ENCODE measurements around the gene PSMD10.

PSMD10 gene

DNA sequence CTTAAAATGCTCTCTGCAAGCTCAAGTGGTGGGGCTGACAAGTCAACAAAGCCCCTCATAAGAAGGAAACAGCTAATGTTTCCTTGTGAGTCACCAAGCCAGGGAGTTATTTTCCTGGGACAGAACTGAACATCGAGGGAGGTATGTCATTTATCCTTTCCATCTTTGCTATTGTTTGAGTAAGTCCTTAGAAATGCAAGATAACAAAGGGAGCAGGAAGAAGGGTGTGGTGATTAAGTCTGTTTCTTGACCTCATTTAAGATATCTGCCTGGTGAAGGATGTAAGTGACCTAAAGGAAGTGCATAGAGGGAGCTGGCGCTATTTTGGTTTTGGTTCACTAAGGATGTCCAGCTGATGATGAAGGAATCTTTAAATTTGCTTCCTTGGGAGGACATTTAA lies 40.1 kb upstream of the PSMD10 start:
- no peak for TF ChIP-seq CTCF (IDR thresholded peaks at IDR 0.05; ENCODE audit: low read depth, low read length)
- DNase-seq: no peak

DNA sequence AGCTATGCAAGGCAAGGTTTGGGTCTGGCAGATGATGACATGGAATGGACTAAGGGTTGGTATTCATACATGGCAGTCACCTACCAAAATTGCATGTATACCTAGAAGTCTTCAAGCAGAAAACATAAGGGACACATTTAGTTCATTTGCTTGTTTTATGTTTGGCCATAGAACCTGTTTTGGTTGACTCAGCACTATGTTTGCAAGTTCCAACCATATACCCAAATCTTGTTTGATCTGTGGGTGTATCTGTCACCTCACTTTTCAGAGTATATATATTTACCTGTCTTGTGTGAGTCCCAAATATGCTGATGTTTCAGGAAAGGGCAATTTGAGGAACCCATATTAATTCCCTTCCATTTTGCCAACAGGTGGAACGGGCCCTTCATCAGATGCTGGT lies 39.5 kb upstream of the PSMD10 start:
- no peak overlapping the region for H3K4me3 ChIP-seq (ENCODE audit: low read depth, low read length)
- H3K27me3 ChIP-seq (ENCODE audit: insufficient read depth, low read depth, severe bottlenecking): no peaks in the 10 kb centered on the region
- H3K9me3 ChIP-seq (ENCODE audit: severe bottlenecking): no peaks in the 10 kb centered on the region
- no peak for DNase-seq
- TF ChIP-seq CTCF (IDR thresholded peaks at IDR 0.05; ENCODE audit: low read depth, low read length): no peak
- no peak overlapping the region for H3K27ac ChIP-seq
- no peaks in the 10 kb centered on the region for H3K36me3 ChIP-seq

More for the DNA sequence above, 40.1 kb upstream of the PSMD10 start:
- H3K36me3 ChIP-seq: no peaks in the 10 kb centered on the region
- no peaks in the 10 kb centered on the region for H3K27me3 ChIP-seq (ENCODE audit: insufficient read depth, low read depth, severe bottlenecking)
- no peak overlapping the region for H3K4me3 ChIP-seq (ENCODE audit: low read depth, low read length)
- no peaks in the 10 kb centered on the region for H3K9me3 ChIP-seq (ENCODE audit: severe bottlenecking)
- H3K27ac ChIP-seq: no peak overlapping the region

DNA sequence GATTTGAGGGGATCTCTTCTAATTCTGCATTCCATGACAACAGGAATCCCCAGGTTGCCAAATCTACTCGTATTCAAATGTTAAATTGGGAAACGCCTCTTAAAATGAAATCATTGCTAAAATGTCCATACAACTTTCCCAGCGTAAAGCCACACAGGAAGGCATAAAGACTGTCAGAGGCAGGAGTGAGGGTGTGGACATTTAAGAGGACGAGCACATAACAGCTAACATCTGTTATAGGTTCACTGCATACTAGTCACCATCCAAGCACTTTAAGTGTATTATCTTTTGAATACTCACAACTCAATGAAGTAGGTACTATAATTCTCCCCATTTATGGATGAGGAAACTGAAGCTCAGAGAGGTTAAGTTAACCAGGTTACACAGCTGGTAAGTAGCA lies 35.8 kb upstream of the PSMD10 start:
- H3K27me3 ChIP-seq (ENCODE audit: insufficient read depth, low read depth, severe bottlenecking): no peaks in the 10 kb centered on the region
- no peaks in the 10 kb centered on the region for H3K9me3 ChIP-seq (ENCODE audit: severe bottlenecking)
- DNase-seq: no peak
- H3K4me3 ChIP-seq (ENCODE audit: low read depth, low read length): no peak overlapping the region
- no peak overlapping the region for H3K27ac ChIP-seq
- no peak for TF ChIP-seq CTCF (IDR thresholded peaks at IDR 0.05; ENCODE audit: low read depth, low read length)
- H3K36me3 ChIP-seq: no peaks in the 10 kb centered on the region

DNA sequence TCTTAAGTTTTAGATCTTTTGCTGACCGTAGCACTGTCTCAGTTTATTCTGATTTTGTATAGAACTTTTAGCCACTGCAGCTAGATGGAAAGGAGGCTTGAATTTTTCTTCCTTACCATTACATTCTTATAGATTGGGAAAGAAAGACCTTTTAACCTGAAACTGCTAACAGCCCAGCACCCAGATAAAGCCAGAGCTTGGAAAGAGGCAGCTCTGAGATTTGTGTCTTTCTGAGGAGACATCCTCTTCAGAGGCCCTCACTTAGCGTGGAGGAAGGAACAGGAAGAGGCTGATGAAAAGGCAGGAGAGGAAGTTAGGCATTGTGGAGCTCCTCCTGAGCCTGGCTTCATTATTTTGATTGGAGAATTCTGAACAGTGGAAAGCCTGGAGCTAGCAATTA lies 35.3 kb upstream of the PSMD10 start:
- DNase-seq: no peak
- H3K27ac ChIP-seq: no peak overlapping the region
- H3K36me3 ChIP-seq: no peaks in the 10 kb centered on the region
- no peaks in the 10 kb centered on the region for H3K9me3 ChIP-seq (ENCODE audit: severe bottlenecking)
- no peak overlapping the region for H3K4me3 ChIP-seq (ENCODE audit: low read depth, low read length)
- TF ChIP-seq CTCF (IDR thresholded peaks at IDR 0.05; ENCODE audit: low read depth, low read length): no peak
- H3K27me3 ChIP-seq (ENCODE audit: insufficient read depth, low read depth, severe bottlenecking): no peaks in the 10 kb centered on the region

DNA sequence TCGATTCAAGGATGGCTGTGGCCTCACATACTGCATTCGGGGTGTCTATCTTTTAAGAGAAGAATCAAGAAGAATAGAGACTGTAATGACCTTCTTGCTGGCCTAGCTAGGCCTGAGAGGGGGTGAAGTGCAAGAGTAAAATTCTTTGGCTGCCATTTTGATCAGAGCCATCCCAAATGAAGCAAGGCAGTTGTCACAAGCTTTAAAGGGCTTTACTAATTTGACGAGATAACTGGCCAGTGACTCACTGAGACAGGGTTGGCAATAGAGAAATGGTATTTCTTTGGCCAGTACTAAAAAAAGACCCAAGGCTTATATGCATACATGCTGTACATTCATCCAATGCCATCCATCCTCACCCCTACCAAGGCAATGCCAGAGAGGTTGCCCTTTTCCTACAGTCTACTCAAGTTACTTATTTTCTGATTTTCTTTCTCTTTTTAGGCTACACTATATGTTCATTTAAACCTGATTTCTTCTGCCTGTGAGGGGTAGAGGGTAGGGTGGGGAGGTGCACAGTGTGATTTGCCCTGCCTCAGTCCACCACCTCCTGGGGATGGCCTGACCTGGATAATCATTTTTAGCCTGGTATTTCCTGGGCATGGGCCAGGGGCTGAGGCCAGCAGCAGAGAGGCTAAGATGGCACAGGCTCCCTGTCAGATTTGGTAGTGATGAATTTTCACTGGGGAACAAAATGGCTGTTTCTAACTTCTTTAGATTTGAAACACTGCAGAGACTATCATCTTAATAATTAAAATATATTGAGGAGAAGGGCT lies 32.4 kb upstream of the PSMD10 start:
- Histone ChIP-seq H3K9me3 (ENCODE audit: severe bottlenecking) (no peaks in the 10 kb centered on the region), H3K27me3 (ENCODE audit: insufficient read depth, low read depth, severe bottlenecking) (peaks cover 2% of the 10 kb centered on the region), H3K4me3 (ENCODE audit: low read depth, low read length) (no peak overlapping the region), H3K27ac (no peak overlapping the region), H3K36me3 (no peaks in the 10 kb centered on the region)
- no peak for TF ChIP-seq CTCF (IDR thresholded peaks at IDR 0.05; ENCODE audit: low read depth, low read length)
- DNase-seq: no peak

GRCh38 chrX:108122748-108123147 lies 31.4 kb upstream of the PSMD10 start:
- no peaks in the 10 kb centered on the region for H3K9me3 ChIP-seq (ENCODE audit: severe bottlenecking)
- TF ChIP-seq CTCF (IDR thresholded peaks at IDR 0.05; ENCODE audit: low read depth, low read length): no peak
- no peak overlapping the region for H3K27ac ChIP-seq
- peaks cover 2% of the 10 kb centered on the region for H3K27me3 ChIP-seq (ENCODE audit: insufficient read depth, low read depth, severe bottlenecking)
- H3K36me3 ChIP-seq: no peaks in the 10 kb centered on the region
- no peak overlapping the region for H3K4me3 ChIP-seq (ENCODE audit: low read depth, low read length)
- no peak for DNase-seq
